HTR-8/SVneo (cell line): ENCODE data around the gene VDR.
A peak's percentile ranks its signal among the peaks of the same experiment; 100 is the strongest.
"Not testable (repeated sequence)": the region's sequence is repeated elsewhere in the genome, so short reads cannot be mapped to it uniquely, and the experiment has no call there.

Experiments
- DNase-seq: peaks from one replicate; pipeline ENCODE4 v3.0.0; 2011; ENCODE audit warnings: low spot score, mixed read lengths; ENCODE audit not compliant: insufficient read length
- FAIRE-seq: peaks from 2 replicates; lab custom pipeline; 2011; peaks lifted over from hg19 to GRCh38; lab: Jason Lieb, UNC

Gene VDR

DNA sequence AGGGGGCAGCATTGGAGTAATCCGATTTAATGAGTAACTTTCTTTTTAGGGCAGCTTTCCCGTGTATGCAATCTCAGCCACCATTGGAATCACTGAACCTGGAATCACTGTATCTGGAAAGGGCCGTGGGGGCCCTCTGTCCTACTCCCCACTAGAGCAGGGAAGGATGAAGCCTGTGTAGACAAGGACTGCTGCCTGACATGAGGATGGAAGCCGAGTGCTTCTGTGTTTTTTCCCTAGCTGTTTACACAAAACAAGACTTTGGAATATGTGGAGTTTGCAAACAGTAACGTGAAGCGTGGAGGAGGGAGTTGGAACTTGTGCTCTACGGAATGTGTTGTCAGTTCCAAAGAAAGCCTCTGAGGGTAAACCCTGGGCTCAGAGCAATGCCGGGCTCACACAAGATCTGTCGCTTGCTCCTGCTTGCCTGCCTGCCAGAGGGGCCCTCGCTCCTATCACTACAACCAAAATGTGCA is 52.7 kb downstream of the VDR start:
- DNase-seq, result no peak
- FAIRE-seq, result no peak

DNA sequence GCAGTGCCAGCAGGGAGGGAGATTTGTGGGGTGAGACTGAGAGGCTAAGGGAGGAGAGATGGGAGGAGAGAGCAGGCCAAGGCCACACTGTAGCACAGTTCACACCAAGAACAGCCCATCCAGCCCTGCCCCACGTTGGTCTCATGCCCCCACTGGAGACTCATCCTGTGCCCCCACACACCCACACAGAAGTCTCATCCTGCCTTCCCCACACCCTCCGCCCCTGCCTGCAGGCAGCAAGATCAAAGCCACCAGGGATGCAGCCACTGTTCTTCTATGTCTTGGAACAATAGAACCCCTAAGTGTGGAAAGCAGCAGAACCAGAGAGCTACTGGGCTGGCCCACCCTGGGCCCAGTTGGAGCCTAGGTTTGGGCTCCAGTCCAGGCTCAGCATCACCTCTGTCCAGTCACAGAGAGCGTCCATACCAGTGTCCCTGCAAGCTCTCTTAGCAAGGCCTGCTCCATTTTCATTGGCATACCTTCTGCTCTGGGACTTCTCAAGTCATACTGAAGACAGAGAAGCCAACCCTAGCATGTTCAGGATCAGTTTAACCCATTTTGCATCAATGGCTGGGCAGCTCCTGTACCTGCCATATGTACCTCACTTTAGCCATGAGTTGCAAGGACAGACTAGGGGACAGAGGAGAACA is 53.4 kb downstream of the VDR start:
- no peak for FAIRE-seq

DNA sequence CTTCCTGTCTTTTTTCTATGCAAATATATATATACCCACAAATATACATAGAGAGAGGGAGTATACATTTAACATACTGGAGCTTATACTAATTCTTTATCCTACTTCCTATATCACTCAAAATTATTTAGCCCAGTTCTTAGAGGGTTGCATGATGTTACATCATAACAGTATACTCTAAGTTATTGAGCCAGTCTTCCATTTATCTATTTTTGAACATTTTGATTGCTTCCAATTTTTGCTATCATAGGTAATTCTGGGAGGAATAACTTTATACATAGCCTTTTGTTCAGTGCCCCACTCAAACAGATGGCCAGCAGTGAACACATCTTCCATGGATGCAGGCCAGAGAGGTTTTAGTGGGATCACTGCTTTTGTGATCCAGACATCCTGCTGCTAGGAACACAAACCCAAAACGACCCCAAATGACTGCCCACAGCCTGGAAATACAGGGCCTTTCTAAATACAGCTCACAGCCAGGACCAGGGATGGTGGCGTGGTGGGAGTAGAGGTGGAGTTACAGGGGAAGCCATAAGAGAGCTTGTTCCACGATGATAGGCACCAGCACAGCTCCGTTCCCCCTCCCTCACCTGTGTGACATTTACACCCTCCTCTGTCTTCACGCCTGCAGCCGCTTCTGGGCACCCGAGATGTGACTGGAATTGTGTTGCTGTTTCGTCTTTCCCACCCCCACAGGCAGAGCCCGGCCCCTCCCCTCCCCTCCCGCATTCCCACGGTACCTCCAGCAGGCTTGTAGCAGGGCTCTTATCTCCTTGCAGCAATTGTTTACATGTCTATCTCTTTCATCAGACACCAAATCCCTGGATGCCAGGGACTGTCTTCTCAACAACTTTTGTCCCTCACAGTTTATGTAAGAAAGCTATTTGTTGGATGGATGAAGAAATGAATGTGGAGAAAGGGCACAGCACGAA is 54.4 kb downstream of the VDR start:
- no peak for FAIRE-seq
- no peak for DNase-seq

More for the DNA sequence above, 53.4 kb downstream of the VDR start:
- no peak for DNase-seq

DNA sequence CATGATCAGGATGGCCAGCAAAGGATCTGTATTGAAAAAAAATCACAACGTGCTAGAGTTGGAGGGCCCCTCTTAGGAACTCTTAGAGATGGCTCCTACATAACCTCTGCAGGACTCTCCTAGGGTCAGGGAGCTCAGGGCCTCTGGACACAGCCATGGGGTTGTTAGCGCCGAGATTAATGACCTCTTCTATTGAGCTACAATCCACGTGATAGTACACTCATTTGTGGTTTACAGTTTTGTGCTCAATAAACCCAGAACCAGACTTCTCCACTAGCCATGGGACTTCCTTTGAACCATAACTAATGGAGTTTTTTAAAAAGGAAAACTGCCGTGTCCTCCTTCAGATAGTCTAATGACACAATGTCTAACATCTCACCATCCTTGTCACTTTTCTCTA is 55.5 kb downstream of the VDR start:
- no peak for DNase-seq
- FAIRE-seq, result no peak

DNA sequence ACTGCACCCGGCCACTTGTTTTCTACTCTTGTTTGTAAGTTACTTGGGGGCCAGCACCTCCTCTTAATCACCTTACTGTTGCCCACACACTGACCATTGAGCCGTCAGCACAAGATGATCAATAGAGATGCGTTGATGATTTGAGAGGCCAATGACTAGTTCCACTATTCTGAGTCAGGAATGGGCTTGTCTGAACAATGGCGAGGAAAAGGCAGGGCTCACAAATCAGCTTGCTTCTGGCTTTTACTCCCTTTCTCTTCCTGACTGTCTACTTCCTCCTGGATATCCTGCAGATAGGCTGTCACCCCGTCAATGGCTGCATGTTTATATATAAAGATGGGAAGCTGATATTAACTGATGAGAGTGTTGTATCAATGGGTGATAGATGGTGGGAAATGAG is 55.9 kb downstream of the VDR start:
- FAIRE-seq (no peak), DNase-seq (no peak)

DNA sequence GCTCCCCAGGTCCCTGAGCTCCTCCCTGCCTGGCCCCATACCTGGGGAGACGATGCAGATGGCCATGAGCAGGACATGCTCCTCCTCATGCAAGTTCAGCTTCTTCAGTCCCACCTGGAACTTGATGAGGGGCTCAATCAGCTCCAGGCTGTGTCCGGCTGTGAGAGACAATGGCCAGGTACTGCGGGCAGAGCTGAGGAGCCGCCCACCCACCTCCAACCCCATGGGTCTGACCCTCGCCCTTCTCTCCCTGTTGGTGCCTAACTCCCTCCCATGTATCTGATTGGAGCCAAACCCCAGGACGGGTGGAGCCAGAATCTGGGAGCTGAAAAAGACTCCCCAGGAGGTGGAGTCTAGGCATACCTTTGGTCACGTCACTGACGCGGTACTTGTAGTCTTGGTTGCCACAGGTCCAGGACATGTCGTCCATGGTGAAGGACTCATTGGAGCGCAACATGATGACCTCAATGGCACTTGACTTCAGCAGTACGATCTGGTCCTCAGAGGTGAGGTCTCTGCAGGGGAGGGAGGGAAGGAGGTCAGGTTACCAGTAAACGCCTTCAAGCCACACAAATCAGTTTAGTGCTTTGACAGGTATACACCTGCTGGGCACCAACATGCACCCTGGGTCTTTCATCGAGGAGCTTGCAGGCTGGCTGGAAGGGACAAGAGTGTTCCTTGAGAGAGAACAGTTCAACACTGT is 58.3 kb downstream of the VDR start:
- DNase-seq (no peak), FAIRE-seq (peak; percentile 54)

DNA sequence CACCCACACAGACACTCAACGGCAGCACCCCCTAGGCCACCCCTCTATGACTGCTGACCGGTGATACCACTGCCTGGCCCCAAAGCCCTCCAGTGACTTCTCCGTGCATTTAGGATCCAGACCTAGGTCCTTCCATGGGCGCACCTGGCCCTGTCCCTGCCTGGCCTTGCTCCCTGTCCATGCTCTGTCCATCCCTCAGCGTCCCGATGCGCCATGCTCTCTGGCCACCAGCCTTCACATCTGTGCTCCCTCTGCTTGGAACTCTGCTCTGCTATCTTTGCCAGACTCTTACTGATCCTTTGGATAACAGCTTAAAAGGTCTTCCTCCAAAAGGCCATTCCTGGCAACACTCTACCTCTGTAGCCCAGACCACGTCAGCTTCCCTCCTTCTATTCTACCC is 59.7 kb downstream of the VDR start:
- FAIRE-seq (no peak), DNase-seq (no peak)

DNA sequence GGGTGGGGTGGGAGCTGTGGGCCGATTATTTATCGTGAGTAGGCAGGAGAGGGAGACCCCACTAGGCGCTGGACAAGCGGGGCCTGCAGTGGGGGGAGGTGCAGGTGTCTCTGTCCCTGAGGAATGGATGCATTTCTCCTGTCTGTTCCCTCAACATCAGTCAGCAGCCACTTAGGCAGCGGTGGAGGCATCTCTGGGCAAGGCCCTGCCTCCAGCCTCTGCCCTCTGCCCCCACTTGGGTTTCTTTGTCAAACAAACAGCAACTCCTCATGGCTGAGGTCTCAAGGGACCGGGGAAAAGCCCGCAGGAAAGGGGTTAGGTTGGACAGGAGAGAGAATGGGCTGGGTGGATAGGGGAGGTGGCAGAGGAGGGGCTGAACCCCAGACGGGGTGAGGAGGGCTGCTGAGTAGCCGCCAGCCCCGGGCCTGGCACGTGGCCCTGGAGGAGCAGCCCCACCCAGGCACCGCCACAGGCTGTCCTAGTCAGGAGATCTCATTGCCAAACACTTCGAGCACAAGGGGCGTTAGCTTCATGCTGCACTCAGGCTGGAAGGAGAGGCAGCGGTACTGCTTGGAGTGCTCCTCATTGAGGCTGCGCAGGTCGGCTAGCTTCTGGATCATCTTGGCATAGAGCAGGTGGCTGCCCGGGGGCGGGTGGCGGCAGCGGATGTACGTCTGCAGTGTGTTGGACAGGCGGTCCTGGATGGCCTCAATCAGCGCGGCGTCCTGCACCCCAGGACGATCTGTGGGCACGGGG is 60.4 kb downstream of the VDR start:
- no peak for FAIRE-seq
- DNase-seq, result no peak

DNA sequence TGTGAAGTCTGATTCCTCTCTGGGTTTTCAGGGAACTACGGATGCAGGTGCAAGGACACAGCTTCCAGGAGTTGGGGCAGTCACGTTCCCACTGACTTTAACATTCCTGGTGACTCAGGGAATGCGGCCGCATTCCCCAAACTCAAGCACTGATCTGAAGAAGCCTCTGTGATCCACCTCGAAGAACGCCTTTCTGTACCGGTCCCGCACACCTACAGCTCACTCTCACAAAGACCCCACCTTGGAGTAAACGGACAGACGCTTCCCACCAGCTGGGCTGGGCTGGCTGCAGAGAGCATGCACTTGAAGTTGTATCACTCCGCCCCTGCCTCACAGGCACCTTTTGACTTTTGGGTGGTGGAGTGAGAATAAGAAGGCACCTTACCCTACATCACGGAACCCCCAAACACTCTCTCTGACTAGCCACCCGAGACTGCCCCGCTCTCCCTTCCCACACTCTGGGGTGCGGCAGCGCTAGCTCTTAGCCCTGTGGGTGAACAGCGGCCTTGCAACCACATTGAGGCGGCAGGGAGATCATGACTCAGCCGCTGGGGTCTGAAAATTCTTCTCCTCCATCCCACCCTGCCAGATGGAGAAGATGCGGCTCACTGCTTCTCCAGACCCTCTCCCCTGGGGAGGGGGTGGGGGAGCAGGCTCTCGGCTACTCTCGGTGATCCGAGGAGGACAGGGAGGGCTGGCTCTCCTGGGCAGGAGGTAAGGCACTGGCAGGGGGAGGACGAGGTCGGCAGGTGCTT is 61.4 kb downstream of the VDR start:
- DNase-seq (no peak), FAIRE-seq (no peak)

DNA sequence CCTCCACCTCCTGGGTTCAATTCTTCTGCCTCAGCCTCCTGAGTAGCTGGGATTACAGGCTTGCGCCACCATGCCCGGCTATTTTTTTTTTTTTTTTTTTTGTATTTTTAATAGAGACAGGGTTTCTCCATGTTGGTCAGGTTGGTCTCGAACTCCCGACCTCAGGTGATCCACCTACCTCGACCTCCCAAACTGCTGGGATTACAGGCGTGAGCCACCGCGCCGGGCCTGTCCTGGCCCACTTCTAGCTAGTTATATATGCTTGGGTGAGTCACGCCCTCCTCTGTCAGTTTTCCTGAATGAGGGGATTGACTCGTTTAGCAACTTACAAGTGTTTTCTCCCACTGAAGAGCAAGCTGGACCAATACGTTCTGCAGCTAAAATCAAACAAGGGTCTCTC is 62.3 kb downstream of the VDR start:
- FAIRE-seq, DNase-seq: not testable (repeated sequence)

DNA sequence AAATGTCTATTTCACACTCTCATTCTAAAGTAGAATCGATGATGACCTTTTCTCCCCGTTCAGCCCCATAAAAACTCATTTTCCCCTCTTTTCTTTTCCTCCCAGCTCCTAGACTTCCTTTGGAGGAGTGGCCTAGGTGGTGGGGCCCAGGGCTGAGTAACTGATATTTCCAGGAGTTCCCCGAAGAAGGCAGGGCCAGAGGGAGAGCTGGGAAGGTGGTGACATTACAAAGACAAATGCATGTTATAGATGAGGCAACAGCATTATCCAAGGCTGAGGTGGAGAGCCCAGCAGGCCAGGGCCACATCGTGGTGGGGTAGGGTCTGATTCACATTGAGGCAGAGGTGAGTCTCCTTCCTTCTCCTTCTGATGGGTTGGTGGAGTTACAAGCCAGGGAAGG is 62.9 kb downstream of the VDR start:
- DNase-seq, result no peak

DNA sequence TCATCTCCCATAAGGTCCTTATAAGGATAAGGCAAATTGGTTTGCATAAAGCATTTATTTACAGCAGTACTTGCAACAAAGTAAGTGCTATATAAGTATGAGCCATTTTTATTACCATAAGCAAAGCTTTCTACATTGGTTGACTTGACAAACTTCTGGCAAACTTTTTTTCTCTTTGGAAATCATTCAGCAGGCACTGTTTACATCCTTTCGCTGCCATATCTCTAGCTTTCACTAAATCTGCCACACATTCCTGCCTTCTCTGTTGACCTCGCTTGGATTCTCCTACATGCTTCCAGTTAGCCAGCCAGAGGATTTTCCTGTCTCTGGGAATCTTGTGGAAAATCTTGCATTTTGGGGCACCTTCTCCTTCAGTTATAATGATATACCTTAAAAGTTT is 63.3 kb downstream of the VDR start:
- DNase-seq (no peak), FAIRE-seq (no peak)

More for the DNA sequence above, 62.9 kb downstream of the VDR start:
- no peak for FAIRE-seq

DNA sequence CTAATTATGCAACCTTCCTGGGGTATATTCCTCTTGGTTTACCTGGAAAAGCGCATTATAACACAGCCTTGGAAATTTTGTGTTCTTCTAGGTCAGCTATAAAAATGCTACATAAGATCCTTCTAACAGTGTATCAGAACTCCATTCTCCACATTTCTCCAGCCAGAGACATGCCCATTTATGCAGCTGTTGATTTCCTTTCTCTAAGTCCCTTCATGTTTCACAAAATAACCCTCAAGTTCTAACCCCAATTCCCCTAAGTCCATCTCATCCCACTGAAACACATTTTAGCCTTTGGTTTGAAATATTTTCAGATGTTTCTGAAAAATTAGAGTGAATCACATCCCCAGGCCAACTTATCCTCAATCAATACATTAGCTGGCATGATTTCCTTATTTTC is 64.2 kb downstream of the VDR start:
- FAIRE-seq (no peak), DNase-seq (no peak)

DNA sequence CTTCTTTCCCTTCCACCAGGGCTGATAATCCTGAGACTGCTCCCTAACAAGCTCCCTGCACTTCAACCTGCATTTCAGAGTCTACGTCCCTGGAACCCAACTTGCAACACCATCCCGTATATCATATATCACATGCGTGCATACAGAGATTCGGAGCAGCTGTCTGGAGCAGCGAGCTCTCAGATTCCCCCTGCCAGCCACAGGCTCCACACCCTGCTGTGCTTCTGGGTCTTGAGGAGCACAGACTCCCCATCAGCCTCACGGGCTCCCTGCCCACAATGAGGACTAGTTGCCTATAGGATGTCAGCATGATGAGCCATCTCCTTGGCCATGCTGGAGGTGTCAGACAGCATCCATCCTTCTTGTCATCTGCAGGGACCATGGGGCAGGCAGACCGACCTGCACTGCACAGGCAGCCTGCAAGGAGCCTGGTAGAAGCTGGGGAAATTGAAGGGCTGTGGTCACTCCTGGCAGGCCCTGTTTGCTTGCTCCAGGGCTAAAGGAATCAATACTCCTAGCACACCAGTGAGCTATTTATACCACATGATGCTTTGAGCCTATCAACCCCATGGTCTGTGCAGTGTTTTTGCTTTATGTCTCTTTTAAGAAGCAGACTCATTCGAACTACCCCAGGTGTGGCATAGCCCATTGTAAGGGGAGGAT is 65.4 kb downstream of the VDR start:
- FAIRE-seq, result no peak
- DNase-seq, result no peak

DNA sequence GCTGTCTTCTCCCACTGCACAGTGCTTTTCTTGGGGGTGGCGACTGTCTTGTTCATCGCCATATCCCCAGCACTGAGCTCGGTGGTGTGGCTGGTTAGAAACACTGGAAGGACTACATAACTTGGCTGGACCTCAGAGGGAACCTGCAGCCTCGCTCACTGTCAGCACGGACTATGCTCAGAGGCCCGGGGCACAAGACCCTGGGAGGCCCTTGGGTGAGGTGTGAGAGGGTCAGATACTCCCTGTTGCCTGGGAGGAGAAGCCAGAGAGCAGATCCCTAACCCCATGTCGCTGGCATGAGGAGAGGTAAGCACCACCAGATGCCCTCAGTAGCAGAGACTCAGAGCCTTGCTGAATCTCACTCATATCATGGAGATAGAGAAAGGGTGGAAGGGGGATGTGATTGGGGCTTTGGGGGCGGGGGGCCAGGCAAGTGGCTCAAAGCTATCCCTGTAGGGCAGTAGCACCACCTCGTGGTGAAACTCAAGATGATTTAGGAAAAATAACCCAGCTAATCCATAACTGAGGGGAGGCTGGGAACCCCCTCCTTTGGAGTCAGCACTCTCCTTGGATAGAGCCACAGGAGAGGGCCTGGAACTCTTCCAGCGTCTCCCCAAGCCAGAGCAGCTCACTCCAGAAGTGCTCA is 66.4 kb downstream of the VDR start:
- no peak for DNase-seq

DNA sequence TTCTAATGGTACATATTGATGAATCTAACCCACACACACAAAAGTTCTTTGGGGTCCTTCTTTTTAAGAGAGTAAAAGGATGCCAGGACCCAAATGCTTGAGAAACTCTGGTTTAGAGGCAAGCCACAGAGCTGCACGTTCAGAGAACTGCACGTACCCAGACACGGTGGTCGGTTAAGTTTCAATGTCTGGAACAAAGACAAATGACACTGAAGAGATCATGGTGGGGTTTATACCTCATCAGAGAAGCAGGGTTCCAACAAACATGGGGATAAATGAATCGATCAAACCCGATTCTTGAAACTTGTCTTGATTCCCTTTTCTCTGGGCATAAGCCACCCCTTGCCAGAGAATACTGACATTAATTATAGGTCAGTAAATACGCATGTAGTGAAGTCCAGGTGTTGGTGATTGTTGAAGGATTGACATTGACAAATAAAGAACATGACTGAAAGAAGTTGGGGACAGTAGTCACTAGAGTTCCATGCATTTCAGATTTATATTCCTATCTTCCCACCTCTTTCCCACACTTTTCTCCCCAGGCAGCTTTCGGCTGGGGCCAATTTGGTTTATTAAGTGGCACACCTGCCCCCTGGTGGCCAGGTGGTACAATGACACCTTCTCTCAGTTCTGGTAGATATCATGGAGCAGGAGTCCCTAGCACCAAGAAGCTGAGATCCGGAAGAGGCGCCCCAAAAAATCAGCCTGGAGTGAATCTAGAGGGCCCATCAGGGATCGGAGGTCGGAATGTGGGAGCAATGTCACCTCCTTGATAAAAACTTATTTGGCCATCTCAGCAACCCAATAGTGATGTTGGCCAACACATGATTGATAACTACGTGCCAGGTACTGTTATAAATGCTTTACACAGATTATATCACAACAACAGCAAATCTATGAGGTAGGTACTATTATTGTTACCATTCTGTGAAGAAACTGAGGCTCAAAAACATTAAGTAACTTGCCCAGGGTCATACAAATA is 67.3 kb downstream of the VDR start:
- peak; percentile 72 for DNase-seq
- FAIRE-seq, result no peak

More for the DNA sequence above, 66.4 kb downstream of the VDR start:
- no peak for FAIRE-seq

DNA sequence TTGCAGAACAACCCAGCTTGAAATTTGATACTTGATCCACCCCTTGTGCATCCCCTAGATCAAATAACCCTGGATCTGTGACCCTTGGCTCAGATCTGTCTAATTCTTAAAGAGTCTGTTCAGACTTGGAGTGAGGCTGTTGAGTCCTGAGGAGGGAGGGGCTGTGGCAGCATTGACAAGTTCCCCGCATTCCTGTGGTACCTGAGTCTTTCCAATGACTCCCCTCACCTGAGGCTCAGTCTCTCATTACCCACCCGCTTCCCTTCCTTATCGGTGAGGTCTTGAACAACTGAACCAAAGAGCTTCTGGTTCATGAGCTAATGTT is 69.0 kb downstream of the VDR start:
- FAIRE-seq (no peak), DNase-seq (no peak)
